ENCODE results near the gene GLCE.

- TF ChIP-seq TAF1 (IDR thresholded peaks at IDR 0.05; ENCODE audit: low read depth) (no peak), NFIC (IDR thresholded peaks at IDR 0.05) (no peak), TEAD4 (IDR thresholded peaks at IDR 0.05) (no peak), EGR1 (IDR thresholded peaks at IDR 0.05) (no peak), YY1 (IDR thresholded peaks at IDR 0.05; ENCODE audit: low read depth) (no peak), EP300 (IDR thresholded peaks at IDR 0.05; ENCODE audit: borderline replicate concordance) (no peak), RAD21 (IDR thresholded peaks at IDR 0.05; ENCODE audit: low read depth) (no peak), REST (IDR thresholded peaks at IDR 0.05; ENCODE audit: low read depth) (no peak), CREB1 (IDR thresholded peaks at IDR 0.05; ENCODE audit: low read depth) (no peak), ZBTB7A (IDR thresholded peaks at IDR 0.05; ENCODE audit: low read depth) (no peak), TCF12 (IDR thresholded peaks at IDR 0.05; ENCODE audit: low read depth) (no peak)
- TF ChIP-seq, protein P1, sequence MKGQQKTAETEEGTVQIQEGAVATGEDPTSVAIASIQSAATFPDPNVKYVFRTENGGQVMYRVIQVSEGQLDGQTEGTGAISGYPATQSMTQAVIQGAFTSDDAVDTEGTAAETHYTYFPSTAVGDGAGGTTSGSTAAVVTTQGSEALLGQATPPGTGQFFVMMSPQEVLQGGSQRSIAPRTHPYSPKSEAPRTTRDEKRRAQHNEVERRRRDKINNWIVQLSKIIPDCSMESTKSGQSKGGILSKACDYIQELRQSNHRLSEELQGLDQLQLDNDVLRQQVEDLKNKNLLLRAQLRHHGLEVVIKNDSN (IDR thresholded peaks at IDR 0.05): no peak
- TF ChIP-seq, protein P2, sequence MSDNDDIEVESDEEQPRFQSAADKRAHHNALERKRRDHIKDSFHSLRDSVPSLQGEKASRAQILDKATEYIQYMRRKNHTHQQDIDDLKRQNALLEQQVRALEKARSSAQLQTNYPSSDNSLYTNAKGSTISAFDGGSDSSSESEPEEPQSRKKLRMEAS (IDR thresholded peaks at IDR 0.05): no peak
Observed at GRCh38 chr15:69185706-69186105, 25.3 kb downstream of the GLCE start.
